COLO829 (cell line): ENCODE results near the gene PLIN5.

Source experiments
- DNase-seq: peaks from one replicate; pipeline ENCODE4 v3.0.0; 2012; ENCODE audit warnings: low spot score

The PLIN5 gene

DNA sequence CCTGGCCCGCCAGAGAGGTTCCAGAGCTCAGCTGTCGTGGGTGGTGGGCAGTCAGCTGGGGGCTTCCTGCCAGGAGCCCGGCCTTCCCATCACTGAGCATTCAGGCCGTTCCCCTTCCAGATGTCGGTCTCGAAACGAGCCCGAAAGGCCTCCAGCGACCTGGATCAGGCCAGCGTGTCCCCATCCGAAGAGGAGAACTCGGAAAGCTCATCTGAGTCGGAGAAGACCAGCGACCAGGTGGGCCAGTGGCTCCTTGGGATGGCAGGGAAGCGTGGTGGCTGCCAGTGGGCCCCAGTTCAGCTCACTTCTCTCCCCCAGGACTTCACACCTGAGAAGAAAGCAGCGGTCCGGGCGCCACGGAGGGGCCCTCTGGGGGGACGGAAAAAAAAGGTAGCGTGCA, 43.6 kb downstream of the PLIN5 start:
- DNase-seq: no peak

DNA sequence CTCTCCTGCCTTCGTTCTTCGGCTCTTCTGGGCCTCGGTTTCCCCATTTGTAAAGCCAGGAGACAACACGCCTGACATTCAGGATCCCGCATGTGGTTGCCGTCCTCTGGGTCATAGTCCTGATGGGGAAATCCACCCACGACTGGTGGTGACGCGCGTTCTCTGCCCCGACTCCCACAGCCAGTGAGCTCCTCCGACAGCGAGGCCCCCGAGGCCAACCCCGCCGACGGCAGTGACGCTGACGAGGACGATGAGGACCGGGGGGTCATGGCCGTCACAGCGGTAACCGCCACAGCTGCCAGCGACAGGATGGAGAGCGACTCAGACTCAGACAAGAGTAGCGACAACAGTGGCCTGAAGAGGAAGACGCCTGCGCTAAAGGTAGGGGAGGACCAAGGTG, 46.5 kb downstream of the PLIN5 start:
- no peak for DNase-seq

DNA sequence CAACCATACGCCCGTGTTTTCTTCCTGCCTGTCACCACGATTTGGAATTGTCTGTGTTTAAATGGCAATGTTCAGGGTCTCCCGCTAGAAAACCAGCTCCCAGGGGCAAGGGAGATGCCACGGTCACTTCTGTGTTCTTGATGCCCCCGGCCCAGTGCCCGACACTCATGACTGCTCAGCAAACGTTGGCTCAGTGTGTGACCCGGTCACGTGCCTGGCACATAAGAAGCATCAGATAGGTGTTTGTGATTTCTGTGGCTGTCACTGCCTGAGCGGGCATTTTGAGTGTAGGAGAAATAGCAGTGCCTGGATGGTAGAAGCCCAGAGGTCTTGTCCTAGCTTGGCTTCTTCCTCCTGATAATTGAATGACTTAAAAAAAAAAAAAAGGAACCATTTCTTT, 47.5 kb downstream of the PLIN5 start:
- no peak for DNase-seq

DNA sequence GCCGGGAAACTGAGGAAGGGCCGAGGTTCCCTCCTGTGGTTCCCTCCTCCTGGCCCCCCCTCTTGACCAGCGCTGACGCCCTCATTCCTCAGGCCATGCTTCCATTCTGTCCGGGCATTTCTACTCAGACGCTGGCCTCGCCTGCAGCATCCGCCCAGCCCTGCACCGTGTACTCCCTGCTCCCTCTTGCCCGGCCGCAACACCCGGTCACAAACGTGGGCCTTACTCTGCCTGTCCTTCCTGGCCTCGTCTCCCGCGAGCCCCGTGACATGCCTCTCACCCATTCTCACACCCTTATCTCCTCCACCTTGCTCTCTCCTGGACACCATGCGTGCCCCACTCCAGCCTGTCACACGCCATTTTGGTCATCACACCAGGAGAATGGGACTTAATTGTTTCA, 51.6 kb downstream of the PLIN5 start:
- no peak for DNase-seq

DNA sequence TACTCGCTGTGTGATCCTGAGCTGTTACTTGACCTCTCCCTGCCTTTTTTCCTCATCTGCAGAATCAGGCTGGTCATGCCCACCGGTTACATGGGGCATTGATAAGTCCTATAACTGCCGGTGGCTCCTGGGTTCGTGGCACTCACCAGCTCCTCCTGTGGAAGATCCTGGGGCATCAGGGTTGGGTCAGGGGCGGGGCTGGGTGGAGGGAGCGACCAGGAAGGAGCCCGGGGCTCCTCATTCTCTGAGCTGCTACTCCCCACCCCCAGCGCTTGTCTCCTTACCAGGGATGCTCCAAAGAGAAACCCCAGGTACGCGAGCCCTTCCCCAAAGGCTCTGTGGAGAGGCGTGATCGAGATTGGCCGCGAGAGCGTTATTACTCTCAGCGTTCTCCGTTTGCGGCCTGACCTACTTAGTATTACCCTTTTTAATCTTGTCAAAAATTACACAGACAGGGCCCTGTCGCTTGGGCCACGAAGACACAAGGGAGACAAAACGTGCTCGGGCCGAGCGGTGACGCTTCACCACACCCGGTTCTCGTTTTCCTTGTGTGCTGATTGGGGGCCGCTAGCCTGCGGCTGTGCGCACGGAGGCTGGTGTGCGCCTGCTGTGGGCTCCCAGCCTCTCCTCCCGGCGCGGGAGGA, 52.2 kb downstream of the PLIN5 start:
- DNase-seq: no peak

DNA sequence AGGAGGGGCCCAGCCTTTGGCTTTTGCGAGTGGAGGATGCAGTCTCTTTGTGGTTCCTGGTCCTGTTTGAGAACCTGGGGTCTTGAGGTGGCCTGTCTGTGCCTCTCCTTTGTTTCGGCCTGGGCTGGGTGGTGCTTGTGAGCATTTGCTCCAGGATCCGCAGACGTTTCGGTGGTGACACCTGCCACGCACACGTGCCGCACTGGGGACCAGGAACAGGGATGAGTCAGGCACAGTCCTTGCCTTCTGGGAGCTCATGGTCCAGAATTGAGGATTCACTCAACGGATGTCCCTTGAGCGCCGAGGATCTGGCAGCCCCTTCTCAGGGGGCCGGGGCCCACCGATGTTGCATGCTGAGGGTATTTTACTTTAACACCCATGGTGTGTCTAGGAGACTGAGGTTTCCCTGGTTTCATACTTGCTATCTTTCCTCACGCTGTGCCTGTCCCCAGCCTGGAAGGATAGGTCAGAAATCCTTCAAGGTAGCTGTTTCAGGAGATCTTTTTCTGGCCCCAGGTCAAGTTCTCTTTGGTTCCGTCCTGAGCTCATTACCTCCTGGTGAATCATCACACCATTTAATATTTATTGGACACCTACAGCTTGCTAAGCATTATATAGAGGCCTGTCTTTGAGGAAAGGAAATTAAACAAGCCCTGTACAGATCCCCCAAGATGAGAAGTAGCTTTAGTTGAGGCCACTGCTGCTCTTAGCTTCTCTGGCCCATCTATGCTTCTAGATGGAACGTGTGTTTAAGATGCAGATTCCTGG, 57.8 kb downstream of the PLIN5 start:
- no peak for DNase-seq

DNA sequence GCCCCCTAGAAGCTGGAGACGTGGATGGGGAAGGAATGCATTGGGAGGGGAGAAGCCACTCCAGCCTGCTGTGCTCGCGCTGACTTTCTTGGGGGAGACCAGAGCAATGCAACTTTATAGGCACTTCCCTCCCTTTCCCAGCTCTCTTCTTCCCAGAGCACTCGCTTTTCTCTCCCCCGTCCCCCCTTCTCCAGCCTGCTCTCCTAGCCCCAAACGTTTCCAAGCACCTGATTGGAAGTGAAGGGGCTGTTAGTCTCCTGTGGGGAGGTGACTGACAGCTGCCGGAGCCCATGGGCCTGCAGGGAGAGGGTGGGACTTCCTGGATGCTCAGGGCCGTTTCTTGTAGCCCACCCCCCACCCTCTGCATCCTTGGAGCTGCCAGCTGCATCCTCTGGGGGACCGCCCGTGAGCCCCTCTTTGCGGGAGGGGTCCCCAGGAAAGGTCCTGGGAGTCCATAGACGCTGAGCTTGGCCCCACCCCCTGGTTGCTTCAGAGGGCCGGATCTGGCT, 60.5 kb downstream of the PLIN5 start:
- DNase-seq: peak; percentile 13

DNA sequence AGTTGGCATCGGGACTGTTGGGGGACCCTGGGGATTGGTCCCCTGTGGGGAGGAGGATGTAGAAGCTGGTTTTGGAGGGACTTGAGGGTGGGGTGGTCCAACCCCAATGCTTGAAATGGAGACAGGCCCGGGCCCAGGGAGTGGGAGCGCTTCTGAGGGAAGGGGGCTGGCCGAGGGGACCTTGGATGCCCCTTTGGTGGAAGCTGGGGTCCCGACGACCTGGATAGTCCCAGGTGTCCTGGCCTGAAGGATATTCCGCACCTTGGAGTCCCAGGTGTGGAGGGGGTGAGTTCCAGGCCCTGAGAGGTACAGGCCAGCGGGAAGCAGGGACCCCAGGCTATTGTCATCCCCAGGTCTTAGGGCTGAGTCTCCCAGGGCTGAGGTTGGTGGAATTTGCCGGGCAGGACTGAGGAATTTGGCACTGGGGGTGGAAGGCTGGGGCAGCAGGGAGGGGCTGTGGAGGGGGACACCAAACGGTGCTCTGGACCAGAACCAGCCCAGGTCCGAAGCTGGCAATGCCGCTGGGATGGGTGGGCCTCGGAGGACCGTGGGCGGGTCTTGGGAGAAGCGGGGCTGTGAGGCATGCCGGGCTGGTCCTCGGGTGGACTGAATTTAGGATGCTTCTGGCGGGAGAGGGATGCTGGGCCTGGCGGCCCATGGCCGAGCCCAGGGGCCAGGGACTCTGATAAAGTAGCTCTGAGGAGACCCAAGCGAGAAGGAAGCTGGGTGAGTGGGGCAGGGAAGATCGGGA, 61.1 kb downstream of the PLIN5 start:
- no peak for DNase-seq

DNA sequence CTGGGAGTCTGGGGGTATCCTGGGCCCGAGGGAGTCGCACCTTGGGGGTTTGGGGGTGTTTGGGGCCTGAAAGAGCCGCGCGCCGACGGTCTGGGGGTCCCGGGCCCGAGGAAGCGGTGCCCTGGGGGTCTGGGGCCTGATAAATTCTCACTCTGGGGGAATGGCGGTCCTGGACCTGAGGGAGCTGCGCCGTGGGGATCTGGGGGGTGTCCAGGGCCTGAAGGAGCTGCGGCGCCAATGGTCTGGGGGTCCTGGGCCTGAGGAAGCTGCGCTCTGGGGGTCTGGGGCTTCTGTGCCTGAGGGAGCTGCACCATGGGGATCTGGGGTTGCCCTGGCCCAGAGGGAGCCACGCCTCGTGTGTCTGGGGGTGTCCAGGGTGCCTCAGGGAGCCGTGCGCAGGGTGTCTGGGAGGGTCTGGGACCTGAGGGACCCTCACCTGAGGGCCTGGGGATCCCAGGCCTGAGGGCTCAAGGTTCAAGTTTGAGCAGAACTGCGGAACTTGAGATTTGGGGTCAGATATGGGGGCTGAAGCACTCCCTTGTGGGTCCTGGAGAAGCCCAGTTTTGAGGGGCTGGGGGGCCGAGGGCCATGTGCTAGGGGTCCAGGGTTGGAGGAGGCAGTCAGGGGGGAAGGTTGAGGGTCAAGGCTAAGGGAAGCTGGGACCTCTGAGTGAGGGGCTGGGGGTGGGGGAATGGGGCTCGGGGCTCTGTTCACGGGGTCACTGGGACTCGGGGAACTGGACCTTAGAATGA, 61.8 kb downstream of the PLIN5 start:
- DNase-seq: no peak
